WTC11 (cell line): ENCODE measurements around the gene PIK3R4. TPM values are rescaled to one million over a fixed set of nuclear protein-coding genes. Genes with fewer than 3 reads are reported as not detected.
A peak's percentile ranks its signal among the peaks of the same experiment; 100 is the strongest.

Experiments used
- ATAC-seq: fragments of 200-7000 bp; cut with Tn5 transposase; 2 replicates; pipeline ENCODE4 v1.10.0; 2021; ENCODE audit warnings: mild to moderate bottlenecking, moderate library complexity
- CTCF ChIA-PET: fragments of 300-600 bp; sonication (Branson Sonifier 250); formaldehyde crosslinking; loops from one replicate; lab custom pipeline; 2021; ENCODE audit warnings: antibody characterized with exemption; lab: Charles Lee
- POLR2A ChIA-PET: fragments of 350-600 bp; sonication (Branson Sonifier 250); formaldehyde crosslinking; loops from one replicate; lab custom pipeline; 2021; ENCODE audit warnings: antibody characterized with exemption; lab: Charles Lee
- DNase-seq: peaks from one replicate; pipeline ENCODE4 v3.0.0; 2021; ENCODE audit warnings: low spot score
- H3K27ac Mint-ChIP-seq: 2 replicates; pipeline ENCODE4 v1.8.0; 2021; ENCODE audit warnings: mixed read lengths
- H3K27me3 Mint-ChIP-seq: 2 replicates; pipeline ENCODE4 v1.8.0; 2021; ENCODE audit warnings: low read depth, mild to moderate bottlenecking, moderate library complexity, mixed read lengths
- H3K36me3 Mint-ChIP-seq: 2 replicates; pipeline ENCODE4 v1.8.0; 2021; ENCODE audit warnings: mixed read lengths
- H3K4me1 Mint-ChIP-seq: 2 replicates; pipeline ENCODE4 v1.8.0; 2022; ENCODE audit warnings: mixed read lengths
- H3K4me3 Mint-ChIP-seq: 2 replicates; pipeline ENCODE4 v1.8.0; 2021; ENCODE audit warnings: mild to moderate bottlenecking, moderate library complexity, mixed read lengths
- H3K9me3 Mint-ChIP-seq: 2 replicates; pipeline ENCODE4 v1.8.0; 2021; ENCODE audit warnings: mixed read lengths
- CREM ChIP-seq: sonication (generic); formaldehyde crosslinking; IDR thresholded peaks from 2 replicates; pipeline ENCODE4 v1.8.1; 2022; ENCODE audit warnings: mild to moderate bottlenecking, missing genetic modification reagents, moderate library complexity
- ETV6 ChIP-seq: sonication (generic); formaldehyde crosslinking; IDR thresholded peaks from 2 replicates; pipeline ENCODE4 v1.8.1; 2022; ENCODE audit warnings: mild to moderate bottlenecking, missing genetic modification reagents
- OVOL2 ChIP-seq: fragments of 250-450 bp; sonication (Bioruptor Pico); IDR thresholded peaks from 2 replicates; pipeline ENCODE4 v1.9.0; 2021; ENCODE audit warnings: mild to moderate bottlenecking, borderline replicate concordance
- SMAD3 ChIP-seq: sonication (generic); formaldehyde crosslinking; IDR thresholded peaks from 2 replicates; pipeline ENCODE4 v1.8.0; 2022; ENCODE audit warnings: missing genetic modification reagents, mild to moderate bottlenecking, borderline replicate concordance
- TCF7 ChIP-seq: sonication (generic); formaldehyde crosslinking; IDR thresholded peaks from 2 replicates; pipeline ENCODE4 v1.8.0; 2022; ENCODE audit warnings: mild to moderate bottlenecking, low read depth, missing genetic modification reagents, moderate library complexity
- USF1 ChIP-seq: sonication (generic); formaldehyde crosslinking; IDR thresholded peaks from 2 replicates; pipeline ENCODE4 v1.8.0; 2022; ENCODE audit warnings: mild to moderate bottlenecking, missing genetic modification reagents
- ZNF219 ChIP-seq: sonication (generic); formaldehyde crosslinking; IDR thresholded peaks from 2 replicates; pipeline ENCODE4 v1.8.0; 2023; ENCODE audit warnings: missing genetic modification reagents, mild to moderate bottlenecking, borderline replicate concordance
- ZNF416 ChIP-seq: fragments of 250-450 bp; sonication (Bioruptor Pico); IDR thresholded peaks from 2 replicates; pipeline ENCODE4 v1.9.0; 2021; ENCODE audit warnings: mild to moderate bottlenecking, inconsistent platforms
- total RNA-seq: library from RNA; stranded (reverse); gene quantifications from 3 replicates; pipeline ENCODE4 v1.2.3, GENCODE V29; 2021
- TF ChIP-seq, protein P1 (sequence below): fragments of 200-600 bp; IDR thresholded peaks from 2 replicates; pipeline ENCODE4 v1.8.0; 2022; ENCODE audit warnings: antibody characterized with exemption
- TF ChIP-seq, protein P2 (sequence below): sonication (generic); formaldehyde crosslinking; conservative IDR thresholded peaks from 2 replicates; pipeline ENCODE4 v1.8.1; 2023; ENCODE audit warnings: mild to moderate bottlenecking, low read depth, missing genetic modification reagents, moderate library complexity
- TF ChIP-seq, protein P3 (sequence below): sonication (generic); formaldehyde crosslinking; IDR thresholded peaks from 2 replicates; pipeline ENCODE4 v1.8.1; 2022; ENCODE audit warnings: missing genetic modification reagents, borderline replicate concordance
- TF ChIP-seq, protein P4 (sequence below): sonication (generic); formaldehyde crosslinking; IDR thresholded peaks from 2 replicates; pipeline ENCODE4 v1.8.0; 2022; ENCODE audit warnings: mild to moderate bottlenecking, missing genetic modification reagents
- TF ChIP-seq, protein P5 (sequence below): sonication (generic); formaldehyde crosslinking; IDR thresholded peaks from 2 replicates; pipeline ENCODE4 v1.8.1; 2023; ENCODE audit warnings: mild to moderate bottlenecking, missing genetic modification reagents

Gene PIK3R4
- total RNA-seq, 1 experiment from 2014 or later: 41.5 TPM

DNA sequence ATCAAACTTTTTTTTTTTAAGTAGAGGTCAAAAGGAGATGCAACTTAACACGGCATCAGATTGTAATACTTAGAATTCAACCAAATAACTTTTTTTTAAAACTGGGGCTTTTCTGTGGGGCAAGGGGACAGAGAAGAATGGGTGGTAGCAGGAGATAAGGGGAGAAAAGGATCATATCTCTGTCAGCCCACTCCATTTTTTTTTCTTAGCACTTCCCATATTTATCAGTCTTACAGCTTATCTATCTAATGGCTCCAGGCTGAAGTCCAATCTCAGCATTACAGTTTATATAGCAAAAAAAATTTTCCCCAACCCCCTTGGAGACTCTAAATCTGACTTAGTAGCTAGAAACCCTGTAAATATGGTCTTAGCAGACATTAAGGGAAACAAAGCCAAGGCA lies 69.3 kb downstream of the PIK3R4 start:
- no peaks in the 10 kb centered on the region for H3K27me3 Mint-ChIP-seq
- no peak overlapping the region for H3K27ac Mint-ChIP-seq
- no peak overlapping the region for H3K4me3 Mint-ChIP-seq
- H3K4me1 Mint-ChIP-seq: no peaks in the 10 kb centered on the region
- peaks cover 26% of the 10 kb centered on the region for H3K36me3 Mint-ChIP-seq
- no peaks in the 10 kb centered on the region for H3K9me3 Mint-ChIP-seq
- no peak for ATAC-seq
- TF ChIP-seq CREM (CRISPR knock-in tag) (no peak), USF1 (CRISPR knock-in tag) (no peak), TCF7 (CRISPR knock-in tag) (no peak), OVOL2 (CRISPR knock-in tag) (no peak)
- TF ChIP-seq, protein P1, sequence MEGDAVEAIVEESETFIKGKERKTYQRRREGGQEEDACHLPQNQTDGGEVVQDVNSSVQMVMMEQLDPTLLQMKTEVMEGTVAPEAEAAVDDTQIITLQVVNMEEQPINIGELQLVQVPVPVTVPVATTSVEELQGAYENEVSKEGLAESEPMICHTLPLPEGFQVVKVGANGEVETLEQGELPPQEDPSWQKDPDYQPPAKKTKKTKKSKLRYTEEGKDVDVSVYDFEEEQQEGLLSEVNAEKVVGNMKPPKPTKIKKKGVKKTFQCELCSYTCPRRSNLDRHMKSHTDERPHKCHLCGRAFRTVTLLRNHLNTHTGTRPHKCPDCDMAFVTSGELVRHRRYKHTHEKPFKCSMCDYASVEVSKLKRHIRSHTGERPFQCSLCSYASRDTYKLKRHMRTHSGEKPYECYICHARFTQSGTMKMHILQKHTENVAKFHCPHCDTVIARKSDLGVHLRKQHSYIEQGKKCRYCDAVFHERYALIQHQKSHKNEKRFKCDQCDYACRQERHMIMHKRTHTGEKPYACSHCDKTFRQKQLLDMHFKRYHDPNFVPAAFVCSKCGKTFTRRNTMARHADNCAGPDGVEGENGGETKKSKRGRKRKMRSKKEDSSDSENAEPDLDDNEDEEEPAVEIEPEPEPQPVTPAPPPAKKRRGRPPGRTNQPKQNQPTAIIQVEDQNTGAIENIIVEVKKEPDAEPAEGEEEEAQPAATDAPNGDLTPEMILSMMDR: no peak
- TF ChIP-seq, protein P2, sequence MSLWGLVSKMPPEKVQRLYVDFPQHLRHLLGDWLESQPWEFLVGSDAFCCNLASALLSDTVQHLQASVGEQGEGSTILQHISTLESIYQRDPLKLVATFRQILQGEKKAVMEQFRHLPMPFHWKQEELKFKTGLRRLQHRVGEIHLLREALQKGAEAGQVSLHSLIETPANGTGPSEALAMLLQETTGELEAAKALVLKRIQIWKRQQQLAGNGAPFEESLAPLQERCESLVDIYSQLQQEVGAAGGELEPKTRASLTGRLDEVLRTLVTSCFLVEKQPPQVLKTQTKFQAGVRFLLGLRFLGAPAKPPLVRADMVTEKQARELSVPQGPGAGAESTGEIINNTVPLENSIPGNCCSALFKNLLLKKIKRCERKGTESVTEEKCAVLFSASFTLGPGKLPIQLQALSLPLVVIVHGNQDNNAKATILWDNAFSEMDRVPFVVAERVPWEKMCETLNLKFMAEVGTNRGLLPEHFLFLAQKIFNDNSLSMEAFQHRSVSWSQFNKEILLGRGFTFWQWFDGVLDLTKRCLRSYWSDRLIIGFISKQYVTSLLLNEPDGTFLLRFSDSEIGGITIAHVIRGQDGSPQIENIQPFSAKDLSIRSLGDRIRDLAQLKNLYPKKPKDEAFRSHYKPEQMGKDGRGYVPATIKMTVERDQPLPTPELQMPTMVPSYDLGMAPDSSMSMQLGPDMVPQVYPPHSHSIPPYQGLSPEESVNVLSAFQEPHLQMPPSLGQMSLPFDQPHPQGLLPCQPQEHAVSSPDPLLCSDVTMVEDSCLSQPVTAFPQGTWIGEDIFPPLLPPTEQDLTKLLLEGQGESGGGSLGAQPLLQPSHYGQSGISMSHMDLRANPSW (CRISPR knock-in tag): no peak
- TF ChIP-seq, protein P3, sequence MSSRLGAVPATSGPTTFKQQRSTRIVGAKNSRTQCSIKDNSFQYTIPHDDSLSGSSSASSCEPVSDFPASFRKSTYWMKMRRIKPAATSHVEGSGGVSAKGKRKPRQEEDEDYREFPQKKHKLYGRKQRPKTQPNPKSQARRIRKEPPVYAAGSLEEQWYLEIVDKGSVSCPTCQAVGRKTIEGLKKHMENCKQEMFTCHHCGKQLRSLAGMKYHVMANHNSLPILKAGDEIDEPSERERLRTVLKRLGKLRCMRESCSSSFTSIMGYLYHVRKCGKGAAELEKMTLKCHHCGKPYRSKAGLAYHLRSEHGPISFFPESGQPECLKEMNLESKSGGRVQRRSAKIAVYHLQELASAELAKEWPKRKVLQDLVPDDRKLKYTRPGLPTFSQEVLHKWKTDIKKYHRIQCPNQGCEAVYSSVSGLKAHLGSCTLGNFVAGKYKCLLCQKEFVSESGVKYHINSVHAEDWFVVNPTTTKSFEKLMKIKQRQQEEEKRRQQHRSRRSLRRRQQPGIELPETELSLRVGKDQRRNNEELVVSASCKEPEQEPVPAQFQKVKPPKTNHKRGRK: no peak
- TF ChIP-seq, protein P4, sequence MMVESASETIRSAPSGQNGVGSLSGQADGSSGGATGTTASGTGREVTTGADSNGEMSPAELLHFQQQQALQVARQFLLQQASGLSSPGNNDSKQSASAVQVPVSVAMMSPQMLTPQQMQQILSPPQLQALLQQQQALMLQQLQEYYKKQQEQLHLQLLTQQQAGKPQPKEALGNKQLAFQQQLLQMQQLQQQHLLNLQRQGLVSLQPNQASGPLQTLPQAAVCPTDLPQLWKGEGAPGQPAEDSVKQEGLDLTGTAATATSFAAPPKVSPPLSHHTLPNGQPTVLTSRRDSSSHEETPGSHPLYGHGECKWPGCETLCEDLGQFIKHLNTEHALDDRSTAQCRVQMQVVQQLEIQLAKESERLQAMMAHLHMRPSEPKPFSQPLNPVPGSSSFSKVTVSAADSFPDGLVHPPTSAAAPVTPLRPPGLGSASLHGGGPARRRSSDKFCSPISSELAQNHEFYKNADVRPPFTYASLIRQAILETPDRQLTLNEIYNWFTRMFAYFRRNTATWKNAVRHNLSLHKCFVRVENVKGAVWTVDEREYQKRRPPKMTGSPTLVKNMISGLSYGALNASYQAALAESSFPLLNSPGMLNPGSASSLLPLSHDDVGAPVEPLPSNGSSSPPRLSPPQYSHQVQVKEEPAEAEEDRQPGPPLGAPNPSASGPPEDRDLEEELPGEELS (CRISPR knock-in tag): no peak
- TF ChIP-seq, protein P5, sequence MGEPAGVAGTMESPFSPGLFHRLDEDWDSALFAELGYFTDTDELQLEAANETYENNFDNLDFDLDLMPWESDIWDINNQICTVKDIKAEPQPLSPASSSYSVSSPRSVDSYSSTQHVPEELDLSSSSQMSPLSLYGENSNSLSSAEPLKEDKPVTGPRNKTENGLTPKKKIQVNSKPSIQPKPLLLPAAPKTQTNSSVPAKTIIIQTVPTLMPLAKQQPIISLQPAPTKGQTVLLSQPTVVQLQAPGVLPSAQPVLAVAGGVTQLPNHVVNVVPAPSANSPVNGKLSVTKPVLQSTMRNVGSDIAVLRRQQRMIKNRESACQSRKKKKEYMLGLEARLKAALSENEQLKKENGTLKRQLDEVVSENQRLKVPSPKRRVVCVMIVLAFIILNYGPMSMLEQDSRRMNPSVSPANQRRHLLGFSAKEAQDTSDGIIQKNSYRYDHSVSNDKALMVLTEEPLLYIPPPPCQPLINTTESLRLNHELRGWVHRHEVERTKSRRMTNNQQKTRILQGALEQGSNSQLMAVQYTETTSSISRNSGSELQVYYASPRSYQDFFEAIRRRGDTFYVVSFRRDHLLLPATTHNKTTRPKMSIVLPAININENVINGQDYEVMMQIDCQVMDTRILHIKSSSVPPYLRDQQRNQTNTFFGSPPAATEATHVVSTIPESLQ (CRISPR knock-in tag): no peak
- DNase-seq: no peak
- CTCF ChIA-PET: no interaction called here
- POLR2A ChIA-PET: no interaction called here

GRCh38 chr3:130671545-130672312 lies 74.9 kb downstream of the PIK3R4 start:
- ChIA-PET POLR2A (no interaction called here), CTCF (no interaction called here)
- no peaks in the 10 kb centered on the region for H3K9me3 Mint-ChIP-seq
- no peak for TF ChIP-seq TCF7 (CRISPR knock-in tag)
- TF ChIP-seq ETV6 (CRISPR knock-in tag): no peak
- TF ChIP-seq ZNF219 (CRISPR knock-in tag): no peak
- no peak for TF ChIP-seq USF1 (CRISPR knock-in tag)
- no peak for TF ChIP-seq SMAD3 (CRISPR knock-in tag)
- no peak for TF ChIP-seq ZNF416 (CRISPR knock-in tag)
- H3K36me3 Mint-ChIP-seq: peaks cover 10% of the 10 kb centered on the region
- ATAC-seq (no peak), DNase-seq (no peak)
- H3K4me3 Mint-ChIP-seq: no peak overlapping the region
- peak overlapping the region; percentile 51; the same call in 1 of the 2 replicates for H3K27ac Mint-ChIP-seq
- H3K4me1 Mint-ChIP-seq: no peaks in the 10 kb centered on the region
- no peaks in the 10 kb centered on the region for H3K27me3 Mint-ChIP-seq
